SK-N-MC (cell line): ENCODE data around the gene MX2.

Experiments
- EZH2 ChIP-seq: fragments of 200-600 bp; sonication (generic); IDR thresholded peaks from one replicate; pipeline ENCODE4 v1.6.1; 2017; ENCODE audit warnings: antibody characterized with exemption
- POLR2AphosphoS5 ChIP-seq: IDR thresholded peaks from 2 replicates; pipeline ENCODE4 v1.6.1; 2012; ENCODE audit warnings: mild to moderate bottlenecking, low read depth, low read length, borderline replicate concordance

GRCh38 chr21:41378849-41379248 is 17.0 kb downstream of the MX2 start:
- TF ChIP-seq POLR2AphosphoS5 (no peak), EZH2 (no peak)
